HG02678 (cell line): ENCODE measurements around the gene FTO.
A peak's percentile ranks its signal among the peaks of the same experiment; 100 is the strongest.
"Not testable (repeated sequence)": the region's sequence is repeated elsewhere in the genome, so short reads cannot be mapped to it uniquely, and the experiment has no call there.

ENCODE experiments used
- ATAC-seq: cut with Tn5 transposase; IDR thresholded peaks from one replicate; pipeline ENCODE4 v1.9.1; 2021; ENCODE audit warnings: mild to moderate bottlenecking, moderate library complexity; ENCODE audit not compliant: unreplicated experiment

Gene FTO

GRCh38 chr16:53852678-53853077, 148.7 kb downstream of the FTO start:
- ATAC-seq = no peak

- ATAC-seq = no peak
Observed at GRCh38 chr16:53855056-53855455, 151.1 kb downstream of the FTO start.

GRCh38 chr16:53855511-53855910, 151.6 kb downstream of the FTO start:
- ATAC-seq = no peak

GRCh38 chr16:53859995-53860540, 156.1 kb downstream of the FTO start:
- no peak for ATAC-seq

GRCh38 chr16:53863861-53864260, 159.9 kb downstream of the FTO start:
- no peak for ATAC-seq

GRCh38 chr16:53864819-53865493, 161.0 kb downstream of the FTO start:
- ATAC-seq = peak; percentile 6

- ATAC-seq = peak; percentile 53
Observed at GRCh38 chr16:53865494-53865863, 161.5 kb downstream of the FTO start.

GRCh38 chr16:53866520-53866919, 162.6 kb downstream of the FTO start:
- no peak for ATAC-seq

GRCh38 chr16:53870831-53871230, 166.9 kb downstream of the FTO start:
- ATAC-seq = no peak

- ATAC-seq = no peak
Observed at GRCh38 chr16:53872248-53873221, 168.6 kb downstream of the FTO start.

- no peak for ATAC-seq
Observed at GRCh38 chr16:53876811-53877210, 172.9 kb downstream of the FTO start.

- no peak for ATAC-seq
Observed at GRCh38 chr16:53878216-53878615, 174.3 kb downstream of the FTO start.

GRCh38 chr16:53881371-53881770, 177.4 kb downstream of the FTO start:
- ATAC-seq = no peak

- ATAC-seq = no peak
Observed at GRCh38 chr16:53882310-53882709, 178.4 kb downstream of the FTO start.

GRCh38 chr16:53884748-53885147, 180.8 kb downstream of the FTO start:
- no peak for ATAC-seq

- ATAC-seq = no peak
Observed at GRCh38 chr16:53886482-53887378, 182.8 kb downstream of the FTO start.

GRCh38 chr16:53888222-53888621, 184.3 kb downstream of the FTO start:
- no peak for ATAC-seq

GRCh38 chr16:53890877-53891276, 186.9 kb downstream of the FTO start:
- ATAC-seq = not testable (repeated sequence)

- no peak for ATAC-seq
Observed at GRCh38 chr16:53891409-53892139, 187.6 kb downstream of the FTO start.

- no peak for ATAC-seq
Observed at GRCh38 chr16:53892155-53892554, 188.2 kb downstream of the FTO start.
